ENCODE results near the gene BST1. TPM values are rescaled to one million over a fixed set of nuclear protein-coding genes. Genes with fewer than 3 reads are reported as not detected.
"Not testable (repeated sequence)": the region's sequence is repeated elsewhere in the genome, so short reads cannot be mapped to it uniquely, and the experiment has no call there.

BST1 gene
- total and polyA plus RNA-seq, 5 donors, result 6.3 to 10.9 (median 9.4) TPM

DNA sequence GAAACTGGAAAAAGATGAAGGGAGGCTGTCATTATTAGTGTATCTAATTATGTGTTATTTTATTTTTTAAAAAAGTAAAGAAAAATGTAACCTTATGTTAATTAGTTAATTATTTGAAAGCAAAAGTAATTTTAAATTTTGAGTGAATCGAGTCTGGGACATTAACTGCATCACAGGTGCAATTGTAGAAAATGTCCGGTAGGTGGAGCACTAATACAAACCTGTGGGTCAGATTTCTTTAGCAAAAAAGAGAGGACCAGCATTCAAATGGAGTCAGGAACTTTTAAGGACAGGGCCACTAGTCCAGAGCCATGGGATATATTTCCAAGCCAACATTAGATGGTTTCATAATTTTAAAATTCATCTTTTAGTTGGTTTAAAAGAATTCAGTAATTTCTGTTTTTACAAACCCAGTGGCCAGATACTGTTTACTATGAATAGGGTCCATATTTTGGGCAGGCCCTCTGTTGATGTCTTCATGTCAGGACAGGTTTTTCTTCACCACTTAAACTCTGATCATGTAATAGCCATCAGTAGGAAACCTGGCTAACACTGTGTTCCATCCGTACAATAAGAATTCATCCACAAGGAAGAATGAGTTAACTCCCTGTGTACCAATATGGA is 27.2 kb downstream of the BST1 start:
- 12% methylated on average over 3 of the region's 3 CpGs for WGBS
- no peak for DNase-seq
- no peak overlapping the region for H3K4me3 ChIP-seq (ENCODE audit: low read length)

DNA sequence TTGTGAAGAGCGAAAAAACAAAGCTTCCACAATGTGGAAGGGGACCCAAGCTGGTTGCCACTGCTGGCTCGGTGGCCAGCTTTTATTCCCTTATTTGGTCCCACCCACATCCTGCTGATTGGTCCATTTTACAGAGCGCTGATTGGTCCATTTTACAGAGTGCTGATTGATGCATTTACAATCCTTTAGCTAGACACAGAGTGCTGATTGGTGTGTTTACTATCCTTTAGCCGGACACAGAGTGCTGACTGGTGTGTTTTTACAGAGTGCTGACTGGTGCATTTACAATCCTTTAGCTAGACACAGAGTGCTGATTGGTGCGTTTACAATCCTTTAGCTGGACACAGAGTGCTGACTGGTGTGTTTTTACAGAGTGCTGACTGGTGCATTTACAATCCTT is 30.2 kb downstream of the BST1 start:
- ATAC-seq; H3K4me1 ChIP-seq (ENCODE audit: control insufficient read depth, insufficient read depth, low read length); H3K9me3 ChIP-seq (ENCODE audit: control insufficient read depth, low read length); H3K27ac ChIP-seq (ENCODE audit: low read length); DNase-seq; H3K4me3 ChIP-seq (ENCODE audit: low read length); H3K27me3 ChIP-seq (ENCODE audit: control insufficient read depth, insufficient read depth): not testable (repeated sequence)
- intact Hi-C loops (cut with DNase I), result loop anchor here in 2 of 4 donors (10.0 kb wide), 2 partner anchors 222 to 272 kb away; no protein-coding TSS in a partner anchor
- 76% methylated on average over 5 of the region's 5 CpGs for WGBS

More for the DNA sequence above, 27.2 kb downstream of the BST1 start:
- Histone ChIP-seq H3K27ac (ENCODE audit: low read length) (no peak overlapping the region), H3K4me1 (ENCODE audit: control insufficient read depth, insufficient read depth, low read length) (no peaks in the 10 kb centered on the region), H3K27me3 (ENCODE audit: control insufficient read depth, insufficient read depth) (no peaks in the 10 kb centered on the region), H3K9me3 (ENCODE audit: control insufficient read depth, low read length) (no peaks in the 10 kb centered on the region)
- intact Hi-C loops (cut with DNase I), result loop anchor here in 2 of 4 donors (10.0 kb wide), 2 partner anchors 225 to 275 kb away; no protein-coding TSS in a partner anchor
- ATAC-seq, result peak; percentile 57

DNA sequence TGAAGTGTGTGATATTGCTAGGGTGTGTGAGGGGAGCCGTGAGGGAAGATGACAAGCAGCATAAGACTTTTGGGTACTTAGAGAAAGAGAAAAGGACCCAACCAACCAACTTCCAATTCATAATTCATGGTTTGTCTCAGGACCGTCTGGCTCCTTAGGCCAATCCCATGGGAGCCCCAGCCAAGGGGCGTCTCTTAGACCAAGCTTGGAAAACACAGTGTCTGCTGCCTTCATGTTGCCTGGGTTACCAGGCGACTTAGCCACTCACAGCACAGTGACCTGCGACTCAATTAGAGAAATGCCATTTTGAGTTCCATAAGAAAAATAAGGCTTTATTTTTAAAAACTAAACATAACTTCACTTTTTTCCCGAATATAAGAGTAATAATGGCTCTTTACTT is 32.7 kb downstream of the BST1 start:
- DNase-seq, result no peak
- intact Hi-C loops (cut with DNase I), result loop anchor here in 2 of 4 donors (10.0 kb wide), 2 partner anchors 219 to 269 kb away; no protein-coding TSS in a partner anchor
- Histone ChIP-seq H3K27me3 (ENCODE audit: control insufficient read depth, insufficient read depth) (no peaks in the 10 kb centered on the region), H3K4me1 (ENCODE audit: control insufficient read depth, insufficient read depth, low read length) (no peaks in the 10 kb centered on the region), H3K4me3 (ENCODE audit: low read length) (no peak overlapping the region), H3K9me3 (ENCODE audit: control insufficient read depth, low read length) (no peaks in the 10 kb centered on the region), H3K27ac (ENCODE audit: low read length) (no peak overlapping the region)
- 79% methylated on average over 6 of the region's 6 CpGs for WGBS
- peak in 1 of 2 donors; percentile 24 for ATAC-seq

DNA sequence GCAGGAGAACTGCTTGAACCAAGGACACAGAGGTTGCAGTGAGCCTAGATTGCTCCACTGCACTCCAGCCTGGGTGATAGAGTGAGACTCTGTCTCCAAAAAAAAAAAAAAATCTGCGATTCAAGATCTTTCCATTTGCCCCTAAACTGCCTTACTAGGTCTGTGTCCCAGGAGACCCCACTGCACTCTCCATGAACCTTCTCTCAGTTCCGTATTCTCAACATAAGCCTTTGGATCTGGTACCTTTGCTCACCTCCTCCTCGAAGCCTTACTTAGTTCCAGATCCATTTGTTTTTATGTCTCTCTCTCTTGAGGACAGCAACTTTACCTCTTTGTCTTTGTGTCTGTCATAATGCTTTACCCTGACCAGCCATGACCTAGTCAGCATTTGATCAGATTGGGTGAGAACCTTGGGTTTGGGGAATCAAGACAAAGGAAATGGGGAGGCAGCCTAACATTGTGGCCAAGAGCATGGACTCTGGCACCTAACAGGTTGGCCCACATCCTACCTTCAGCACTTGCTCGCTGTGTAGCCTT is 33.7 kb downstream of the BST1 start:
- H3K4me3 ChIP-seq (ENCODE audit: low read length), result no peak overlapping the region
- no peaks in the 10 kb centered on the region for H3K9me3 ChIP-seq (ENCODE audit: control insufficient read depth, low read length)
- no peaks in the 10 kb centered on the region for H3K4me1 ChIP-seq (ENCODE audit: control insufficient read depth, insufficient read depth, low read length)
- WGBS, result 97% methylated on average over 4 of the region's 4 CpGs
- no peak overlapping the region for H3K27ac ChIP-seq (ENCODE audit: low read length)
- DNase-seq (no peak), ATAC-seq (no peak)
- no peaks in the 10 kb centered on the region for H3K27me3 ChIP-seq (ENCODE audit: control insufficient read depth, insufficient read depth)
- intact Hi-C loops (cut with DNase I), result loop anchor here in 2 of 4 donors (10.0 kb wide), 2 partner anchors 218 to 268 kb away; no protein-coding TSS in a partner anchor

DNA sequence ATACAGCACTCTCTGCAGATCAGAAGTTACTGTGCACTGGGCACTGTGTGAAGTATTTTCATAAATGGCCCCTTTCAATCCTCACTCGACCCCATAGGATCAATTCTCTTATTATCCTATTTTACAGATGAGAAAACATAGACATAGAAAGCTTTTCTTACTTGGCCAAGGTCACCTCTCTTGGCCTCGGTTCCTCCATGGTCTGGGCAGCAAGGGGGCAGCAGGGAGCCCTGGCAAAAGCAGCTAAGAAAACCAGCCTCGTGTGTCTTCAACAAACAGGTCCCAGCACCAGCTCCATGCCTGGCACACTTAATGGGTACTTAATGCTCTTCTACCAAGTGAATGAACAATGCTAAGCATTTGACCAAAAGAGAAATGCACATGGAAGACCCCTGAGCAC is 34.4 kb downstream of the BST1 start:
- Histone ChIP-seq H3K4me3 (ENCODE audit: low read length) (no peak overlapping the region), H3K27ac (ENCODE audit: low read length) (no peak overlapping the region), H3K4me1 (ENCODE audit: control insufficient read depth, insufficient read depth, low read length) (no peaks in the 10 kb centered on the region), H3K9me3 (ENCODE audit: control insufficient read depth, low read length) (no peaks in the 10 kb centered on the region), H3K27me3 (ENCODE audit: control insufficient read depth, insufficient read depth) (no peaks in the 10 kb centered on the region)
- DNase-seq (no peak), ATAC-seq (no peak)
- WGBS, result 71% methylated on average over 3 of the region's 3 CpGs
- intact Hi-C loops (cut with DNase I), result loop anchor here in 2 of 4 donors (10.0 kb wide), 2 partner anchors 218 to 268 kb away; no protein-coding TSS in a partner anchor

DNA sequence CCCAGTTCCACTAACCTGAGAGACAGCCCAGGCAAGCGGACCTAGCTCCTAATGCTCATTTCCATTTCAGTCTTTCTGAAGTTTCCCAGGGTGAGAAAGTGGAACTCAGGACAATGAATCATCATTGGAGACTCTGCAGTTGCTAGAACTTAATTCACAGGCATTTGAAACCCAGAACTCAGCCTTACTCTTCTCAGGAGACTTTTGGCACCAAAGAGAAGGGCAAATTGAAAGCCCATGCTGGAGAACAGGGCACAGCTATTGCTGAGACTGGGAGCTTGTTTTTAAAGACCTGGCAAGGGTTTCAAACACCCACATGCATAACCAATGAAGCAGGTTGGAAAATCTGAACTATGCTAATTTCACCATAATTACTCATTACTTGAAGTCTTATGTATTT is 36.0 kb downstream of the BST1 start:
- WGBS, result 96% methylated on average over 1 of the region's 1 CpG
- DNase-seq, result no peak
- Histone ChIP-seq H3K27ac (ENCODE audit: low read length) (no peak overlapping the region), H3K4me1 (ENCODE audit: control insufficient read depth, insufficient read depth, low read length) (no peaks in the 10 kb centered on the region), H3K27me3 (ENCODE audit: control insufficient read depth, insufficient read depth) (no peaks in the 10 kb centered on the region), H3K9me3 (ENCODE audit: control insufficient read depth, low read length) (no peaks in the 10 kb centered on the region), H3K4me3 (ENCODE audit: low read length) (no peak overlapping the region)
- intact Hi-C loops (cut with DNase I), result loop anchor here in 2 of 4 donors (10.0 kb wide), 2 partner anchors 216 to 266 kb away; no protein-coding TSS in a partner anchor
- ATAC-seq, result no peak

DNA sequence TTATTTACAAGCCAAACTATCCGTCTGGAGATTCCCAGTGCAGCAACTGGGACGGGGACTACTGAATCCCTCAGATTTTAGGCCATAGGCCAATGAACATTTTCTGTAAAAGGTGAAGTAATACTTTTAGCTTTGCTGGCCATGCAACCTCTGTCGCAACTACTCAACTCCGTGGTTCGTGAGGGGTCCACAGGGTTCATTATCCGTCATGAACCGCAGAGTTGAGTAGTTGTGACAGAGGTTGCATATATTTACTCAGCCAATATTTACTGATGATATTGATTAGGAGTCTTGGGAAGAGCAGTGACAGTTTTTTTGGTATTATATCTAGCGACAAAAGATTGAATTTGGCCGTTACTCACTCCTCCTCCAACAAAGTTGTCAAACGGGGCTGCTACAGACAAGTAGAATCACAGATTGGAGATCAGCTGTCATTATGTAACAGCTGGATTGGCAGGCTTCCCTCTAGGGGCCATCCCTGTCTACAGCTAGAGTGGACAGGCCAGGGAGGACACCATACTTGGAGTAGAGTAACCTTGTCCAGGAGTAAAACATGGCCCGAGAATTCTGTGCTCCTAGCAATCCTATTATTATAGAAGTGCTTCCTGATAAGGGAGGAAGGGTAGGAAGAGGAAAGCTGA is 38.0 kb downstream of the BST1 start:
- intact Hi-C loops (cut with DNase I), result no loop called here
- no peaks in the 10 kb centered on the region for H3K27me3 ChIP-seq (ENCODE audit: control insufficient read depth, insufficient read depth)
- H3K4me3 ChIP-seq (ENCODE audit: low read length), result no peak overlapping the region
- no peaks in the 10 kb centered on the region for H3K4me1 ChIP-seq (ENCODE audit: control insufficient read depth, insufficient read depth, low read length)
- no peak overlapping the region for H3K27ac ChIP-seq (ENCODE audit: low read length)
- ATAC-seq, result no peak
- no peaks in the 10 kb centered on the region for H3K9me3 ChIP-seq (ENCODE audit: control insufficient read depth, low read length)
- 77% methylated on average over 11 of the region's 11 CpGs for WGBS
- DNase-seq, result no peak

DNA sequence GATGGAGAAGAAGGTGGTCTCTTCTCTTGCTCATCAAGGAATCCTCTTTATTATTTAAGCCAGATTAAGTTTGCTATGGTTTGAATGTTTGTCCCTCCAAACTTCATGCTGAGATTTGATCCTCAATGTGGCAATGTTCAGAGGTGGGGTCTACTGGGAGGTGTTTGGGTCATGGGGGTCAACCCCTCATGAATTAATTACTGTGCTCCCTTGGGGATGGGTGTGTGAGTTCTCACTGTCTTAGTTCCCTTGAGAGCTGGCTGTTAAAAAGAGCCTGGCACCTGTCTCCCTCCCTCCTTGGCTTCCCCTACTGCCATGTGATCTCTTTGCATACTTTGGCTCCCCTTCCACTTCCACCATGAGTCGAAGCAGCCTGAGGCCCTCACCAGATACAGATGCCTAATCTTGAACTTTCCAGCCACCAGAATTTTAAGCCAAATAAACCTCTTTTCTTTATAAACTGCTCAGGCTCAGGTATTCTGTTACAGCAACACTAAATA is 39.3 kb downstream of the BST1 start:
- intact Hi-C loops (cut with DNase I), result no loop called here
- Histone ChIP-seq H3K27ac (ENCODE audit: low read length) (no peak overlapping the region), H3K4me3 (ENCODE audit: low read length) (no peak overlapping the region), H3K4me1 (ENCODE audit: control insufficient read depth, insufficient read depth, low read length) (no peaks in the 10 kb centered on the region), H3K9me3 (ENCODE audit: control insufficient read depth, low read length) (no peaks in the 10 kb centered on the region), H3K27me3 (ENCODE audit: control insufficient read depth, insufficient read depth) (no peaks in the 10 kb centered on the region)
- no peak for DNase-seq
- ATAC-seq, result no peak
- WGBS, result 41% methylated on average over 1 of the region's 1 CpG

DNA sequence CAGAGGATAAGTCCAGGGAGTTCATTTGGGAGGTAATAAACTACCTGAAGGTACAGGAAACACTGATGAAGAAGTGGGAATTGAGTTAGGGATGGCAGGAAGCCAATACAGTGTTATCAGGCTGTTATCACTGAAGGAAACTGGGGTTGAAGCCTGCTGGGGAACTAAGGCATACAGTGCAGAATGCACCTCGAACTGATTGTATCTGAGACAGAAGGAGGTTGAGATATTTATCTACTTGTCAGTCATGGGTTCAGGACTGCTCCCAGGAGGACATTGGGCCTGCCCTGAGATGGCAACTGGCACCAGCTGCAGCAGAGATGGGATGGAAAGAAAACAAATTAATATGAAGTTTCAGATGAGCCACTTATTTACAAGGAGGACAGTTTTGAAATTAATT is 39.8 kb downstream of the BST1 start:
- WGBS, result 21% methylated on average over 1 of the region's 1 CpG
- no peaks in the 10 kb centered on the region for H3K4me1 ChIP-seq (ENCODE audit: control insufficient read depth, insufficient read depth, low read length)
- no peak for DNase-seq
- no peak overlapping the region for H3K4me3 ChIP-seq (ENCODE audit: low read length)
- H3K27me3 ChIP-seq (ENCODE audit: control insufficient read depth, insufficient read depth), result no peaks in the 10 kb centered on the region
- intact Hi-C loops (cut with DNase I), result no loop called here
- H3K27ac ChIP-seq (ENCODE audit: low read length), result no peak overlapping the region
- no peaks in the 10 kb centered on the region for H3K9me3 ChIP-seq (ENCODE audit: control insufficient read depth, low read length)
- no peak for ATAC-seq

DNA sequence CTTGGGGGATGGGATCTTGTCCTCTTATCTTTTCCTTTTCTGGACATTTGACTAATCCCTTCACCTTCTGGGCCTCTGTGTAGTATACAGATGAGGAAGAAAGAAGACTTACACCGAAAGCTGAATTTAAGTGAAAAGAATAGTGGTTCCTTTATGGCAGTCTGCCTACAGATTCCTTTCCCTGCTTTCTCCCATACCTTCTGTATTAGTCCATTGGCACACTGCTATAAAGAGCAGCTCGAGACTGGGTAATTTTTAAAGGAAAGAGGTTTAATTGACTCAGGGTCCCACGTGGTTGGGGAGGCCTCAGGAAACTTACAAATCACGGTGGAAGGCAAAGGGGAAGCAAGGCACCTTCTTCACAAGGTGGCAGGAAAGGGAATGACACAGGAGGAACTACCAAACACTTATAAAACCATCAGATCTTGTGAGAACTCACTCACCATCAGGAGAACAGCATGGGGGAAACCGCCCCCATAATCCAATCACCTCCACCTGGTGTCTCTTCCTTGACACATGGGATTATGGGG is 41.2 kb downstream of the BST1 start:
- 60% methylated on average over 5 of the region's 5 CpGs for WGBS
- no peak overlapping the region for H3K27ac ChIP-seq (ENCODE audit: low read length)
- no peaks in the 10 kb centered on the region for H3K4me1 ChIP-seq (ENCODE audit: control insufficient read depth, insufficient read depth, low read length)
- H3K9me3 ChIP-seq (ENCODE audit: control insufficient read depth, low read length), result no peaks in the 10 kb centered on the region
- H3K27me3 ChIP-seq (ENCODE audit: control insufficient read depth, insufficient read depth), result no peaks in the 10 kb centered on the region
- intact Hi-C loops (cut with DNase I), result no loop called here
- no peak for DNase-seq
- ATAC-seq, result no peak
- no peak overlapping the region for H3K4me3 ChIP-seq (ENCODE audit: low read length)

DNA sequence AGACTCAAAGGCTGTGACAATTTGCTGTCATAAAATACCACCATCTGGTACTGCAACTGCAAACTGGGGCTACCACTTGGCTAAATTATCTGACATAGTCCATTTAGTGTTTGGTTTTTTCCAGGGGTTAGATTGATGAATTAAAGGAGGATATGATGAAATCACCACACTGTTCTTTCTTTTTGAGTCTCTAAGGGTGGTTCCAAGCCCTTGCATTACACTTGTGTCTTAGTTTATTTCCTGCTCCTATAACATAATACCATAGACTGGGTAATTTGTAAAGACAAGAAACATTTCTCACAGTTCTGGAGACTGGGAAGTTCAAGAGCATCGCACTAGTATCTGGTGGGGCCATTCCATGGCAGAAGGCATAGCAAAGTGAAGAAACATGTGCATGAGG is 43.2 kb downstream of the BST1 start:
- Histone ChIP-seq H3K27me3 (ENCODE audit: control insufficient read depth, insufficient read depth) (no peaks in the 10 kb centered on the region), H3K4me3 (ENCODE audit: low read length) (no peak overlapping the region), H3K9me3 (ENCODE audit: control insufficient read depth, low read length) (no peaks in the 10 kb centered on the region), H3K27ac (ENCODE audit: low read length) (no peak overlapping the region), H3K4me1 (ENCODE audit: control insufficient read depth, insufficient read depth, low read length) (no peaks in the 10 kb centered on the region)
- WGBS, result 92% methylated on average over 1 of the region's 1 CpG
- no peak for DNase-seq
- no peak for ATAC-seq
- intact Hi-C loops (cut with DNase I), result no loop called here
